HG02852 (cell line): ENCODE data around the gene C10orf71.
A peak's percentile ranks its signal among the peaks of the same experiment; 100 is the strongest.

ENCODE experiments used
- ATAC-seq: cut with Tn5 transposase; IDR thresholded peaks from one replicate; pipeline ENCODE4 v1.9.1; 2021; ENCODE audit warnings: mild to moderate bottlenecking, moderate library complexity; ENCODE audit not compliant: unreplicated experiment

C10orf71 gene

DNA sequence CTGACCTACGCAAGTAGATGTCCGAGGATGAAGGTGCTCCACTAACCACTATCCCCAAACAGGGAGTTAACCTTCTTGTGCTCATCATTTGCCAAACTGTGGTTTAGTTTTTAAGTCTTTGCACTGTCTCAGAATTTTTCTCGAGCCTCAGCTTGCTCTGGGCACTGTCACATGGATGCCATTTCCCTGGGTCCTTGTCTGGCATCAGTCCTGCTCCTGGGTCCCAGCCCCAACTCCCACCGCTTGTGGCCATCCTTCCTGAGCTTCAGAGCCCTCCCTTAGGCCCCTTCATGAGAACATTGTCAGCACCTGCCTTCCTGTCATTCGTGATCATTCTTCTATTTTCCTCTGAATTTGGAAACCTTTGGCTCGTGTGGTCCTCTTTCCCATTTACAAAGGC is 33.8 kb downstream of the C10orf71 start:
- no peak for ATAC-seq

DNA sequence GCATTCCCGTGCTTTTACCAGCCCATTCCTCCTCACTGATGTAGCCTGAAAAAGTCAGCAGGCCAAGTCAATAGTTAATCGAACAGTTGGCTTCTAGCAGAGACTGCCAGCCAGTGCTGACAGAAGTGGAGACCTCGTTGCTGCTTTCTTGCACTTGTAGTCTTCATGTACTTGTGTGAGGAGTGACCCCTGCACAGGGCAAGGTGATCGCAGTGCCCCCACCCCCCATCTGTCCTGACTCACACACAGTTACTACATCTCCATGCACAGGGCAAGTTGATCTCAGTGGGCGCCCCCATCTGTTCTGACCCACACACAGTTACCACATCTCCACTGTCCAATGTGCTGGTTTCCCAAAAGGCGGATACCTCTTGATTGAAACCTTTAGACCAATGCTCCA is 34.2 kb downstream of the C10orf71 start:
- no peak for ATAC-seq

DNA sequence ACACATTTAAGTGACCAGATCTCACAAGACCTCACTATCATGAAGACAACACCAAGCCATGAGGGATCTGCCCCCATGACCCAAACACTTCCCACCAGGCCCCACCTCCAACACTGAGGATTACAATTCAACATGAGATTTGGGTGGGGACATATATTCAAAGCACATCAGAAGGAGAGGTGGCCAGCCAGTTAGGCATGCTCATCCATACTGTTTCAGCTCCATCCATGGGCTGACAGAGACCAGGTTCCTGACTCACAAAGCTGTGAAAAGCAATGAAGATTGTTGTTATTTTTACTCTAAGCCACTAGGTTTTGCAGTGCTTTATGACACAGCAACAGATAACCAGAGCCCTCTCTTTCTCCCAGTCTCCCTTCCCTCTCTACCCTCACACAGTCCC is 36.0 kb downstream of the C10orf71 start:
- no peak for ATAC-seq

DNA sequence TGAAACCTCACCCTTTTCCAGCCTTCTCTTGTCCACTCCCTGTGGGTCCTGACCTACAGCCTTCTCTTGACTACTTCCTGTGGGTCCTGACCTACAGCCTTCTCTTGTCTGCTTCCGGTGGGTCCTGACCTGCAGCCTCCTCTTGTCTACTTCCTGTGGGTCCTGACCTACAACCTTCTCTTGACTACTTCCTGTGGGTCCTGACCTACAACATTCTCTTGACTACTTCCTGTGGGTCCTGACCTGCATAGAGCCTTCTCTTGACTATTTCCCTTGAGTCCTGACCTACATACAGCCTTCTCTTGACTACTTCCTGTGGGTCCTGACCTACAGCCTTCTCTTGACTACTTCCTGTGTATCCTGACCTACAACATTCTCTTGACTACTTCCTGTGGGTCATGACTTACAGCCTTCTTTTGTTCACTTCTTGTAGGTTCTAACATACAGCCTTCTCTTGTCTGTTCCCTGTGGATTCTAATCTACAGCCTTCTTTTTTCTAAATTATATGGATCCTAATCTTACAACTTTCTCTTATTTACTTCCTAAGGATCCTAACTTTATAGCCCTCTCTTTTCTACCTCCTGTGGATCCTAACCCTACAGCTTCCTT is 36.5 kb downstream of the C10orf71 start:
- ATAC-seq, result no peak

DNA sequence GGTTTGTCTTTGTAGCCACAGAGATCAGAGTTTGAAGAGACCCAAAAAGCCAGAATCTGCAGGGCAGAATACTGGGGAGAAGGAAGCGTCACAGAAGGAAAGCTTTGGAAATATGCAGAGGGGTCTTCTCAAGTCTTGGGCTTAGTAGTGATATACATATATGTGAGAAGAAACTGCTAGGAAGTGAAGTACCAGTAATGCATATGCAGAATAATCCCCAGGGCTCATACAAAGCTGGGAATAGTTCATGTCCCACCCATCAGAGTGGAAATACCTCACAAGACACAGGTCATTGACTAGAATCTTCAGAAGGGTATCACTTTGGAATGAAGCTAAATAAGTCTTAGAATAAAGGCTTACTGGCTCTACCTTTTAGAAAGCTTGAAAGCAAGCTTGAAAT is 39.6 kb downstream of the C10orf71 start:
- no peak for ATAC-seq

DNA sequence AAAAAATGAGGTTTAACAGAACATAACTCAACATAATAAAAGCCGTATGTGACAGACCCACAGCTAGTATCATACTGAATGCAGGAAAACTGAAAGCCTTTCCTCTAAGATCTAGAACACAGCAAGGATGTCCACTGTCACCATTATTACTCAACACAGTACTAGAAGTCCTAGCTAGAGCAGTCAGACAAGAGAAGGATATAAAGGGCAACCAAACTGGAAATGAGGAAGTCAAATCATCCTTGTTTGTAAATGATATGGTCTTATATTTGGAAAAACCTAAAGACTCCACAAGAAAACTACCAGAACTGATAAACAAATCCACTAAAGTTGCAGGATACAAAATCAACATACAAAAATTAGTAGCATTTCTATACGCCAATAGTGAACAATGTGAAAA is 45.9 kb downstream of the C10orf71 start:
- ATAC-seq, result no peak

DNA sequence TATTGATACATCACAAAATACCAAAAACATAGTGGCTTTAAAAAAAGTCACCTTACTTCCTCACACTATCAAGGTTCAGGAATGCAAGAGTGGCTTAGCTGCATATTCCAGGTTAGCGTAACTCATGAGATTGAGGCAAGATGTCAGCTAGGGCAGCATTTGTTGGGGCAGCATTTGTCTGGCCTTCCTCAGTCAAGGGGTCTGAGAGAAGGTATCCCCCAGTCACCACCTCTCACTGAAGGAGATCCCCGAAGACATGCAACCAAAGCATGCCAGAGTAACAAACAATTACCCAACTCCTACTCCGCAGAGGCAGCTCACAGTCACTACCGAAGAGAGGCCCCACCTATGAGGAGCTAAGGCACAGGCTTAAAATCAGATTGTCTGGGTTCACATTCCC is 48.4 kb downstream of the C10orf71 start:
- no peak for ATAC-seq

DNA sequence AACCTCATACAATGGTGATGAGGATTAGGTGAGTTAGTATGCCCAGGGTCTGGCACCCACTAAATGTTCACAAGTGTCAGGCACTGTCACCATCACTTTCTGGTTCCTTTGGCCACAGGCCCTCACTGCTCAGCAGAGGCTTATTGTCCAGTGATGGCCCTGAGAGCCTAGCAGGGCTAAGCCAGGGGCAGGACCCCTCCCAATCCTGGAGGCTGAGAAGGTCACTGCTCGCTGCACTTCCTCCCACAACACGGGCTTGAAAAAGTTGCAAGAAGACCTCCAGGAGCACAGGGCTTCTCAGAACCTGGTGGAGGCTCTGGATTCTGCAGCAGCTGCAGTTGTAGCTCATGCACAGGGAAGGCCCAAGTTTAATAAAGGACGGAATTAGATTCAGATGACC is 48.9 kb downstream of the C10orf71 start:
- ATAC-seq, result no peak

DNA sequence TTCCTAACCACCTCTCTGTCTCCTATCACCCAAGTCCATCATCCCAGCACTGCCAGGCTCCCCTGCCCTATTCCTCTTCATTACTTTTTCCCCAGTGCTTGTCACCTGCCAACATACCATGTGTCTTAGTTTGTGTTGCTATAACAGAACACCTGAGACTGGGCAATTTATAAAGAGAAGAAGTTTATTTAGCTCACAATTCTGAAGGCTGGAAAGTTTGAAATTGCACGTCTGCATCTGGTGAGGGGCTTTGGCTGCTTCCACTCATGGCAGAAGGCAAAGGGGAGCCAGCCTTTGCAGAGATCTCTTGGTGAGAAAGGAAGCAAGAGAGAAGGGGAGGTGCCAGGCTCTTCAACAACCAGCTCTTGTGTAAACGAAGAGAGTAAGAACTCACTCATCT is 49.6 kb downstream of the C10orf71 start:
- no peak for ATAC-seq

DNA sequence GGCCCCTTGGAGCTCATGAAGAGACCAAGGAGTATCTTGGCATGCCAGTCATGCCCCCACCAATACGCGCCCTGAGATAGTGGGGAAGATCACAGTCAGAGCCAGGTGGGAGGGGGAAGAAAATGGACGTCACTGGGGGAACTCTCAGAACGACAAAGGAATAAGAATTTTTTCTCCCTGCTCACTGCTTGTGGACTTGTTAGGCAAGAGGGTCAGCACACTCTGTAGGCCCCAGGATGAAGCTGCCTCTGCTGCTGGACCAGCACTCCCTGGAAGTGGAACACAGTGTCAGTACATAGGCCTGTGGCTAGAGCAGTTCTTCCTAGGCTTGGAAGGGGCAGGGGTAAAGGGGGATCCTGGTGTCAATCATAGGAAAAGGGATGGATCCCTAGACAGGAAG is 50.4 kb downstream of the C10orf71 start:
- ATAC-seq, result no peak

DNA sequence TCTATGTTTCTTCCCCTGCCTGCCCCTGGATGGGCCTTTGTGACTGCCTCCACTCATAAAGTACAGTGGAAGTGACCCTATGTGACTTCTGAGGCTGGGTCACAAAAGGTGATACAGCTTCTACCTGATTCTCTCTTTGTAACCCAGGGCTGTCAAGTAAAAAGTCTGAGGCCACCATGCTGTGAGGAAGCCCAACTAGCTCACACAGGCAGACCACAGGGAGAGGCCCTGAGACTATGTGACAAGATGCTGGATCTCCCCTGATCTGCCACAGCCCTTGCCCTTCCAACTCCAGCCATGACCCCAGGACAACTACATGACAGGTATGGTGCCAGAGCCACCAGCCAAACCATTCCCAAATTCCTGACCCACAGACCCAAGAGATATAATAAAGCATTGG is 51.2 kb downstream of the C10orf71 start:
- ATAC-seq, result no peak

DNA sequence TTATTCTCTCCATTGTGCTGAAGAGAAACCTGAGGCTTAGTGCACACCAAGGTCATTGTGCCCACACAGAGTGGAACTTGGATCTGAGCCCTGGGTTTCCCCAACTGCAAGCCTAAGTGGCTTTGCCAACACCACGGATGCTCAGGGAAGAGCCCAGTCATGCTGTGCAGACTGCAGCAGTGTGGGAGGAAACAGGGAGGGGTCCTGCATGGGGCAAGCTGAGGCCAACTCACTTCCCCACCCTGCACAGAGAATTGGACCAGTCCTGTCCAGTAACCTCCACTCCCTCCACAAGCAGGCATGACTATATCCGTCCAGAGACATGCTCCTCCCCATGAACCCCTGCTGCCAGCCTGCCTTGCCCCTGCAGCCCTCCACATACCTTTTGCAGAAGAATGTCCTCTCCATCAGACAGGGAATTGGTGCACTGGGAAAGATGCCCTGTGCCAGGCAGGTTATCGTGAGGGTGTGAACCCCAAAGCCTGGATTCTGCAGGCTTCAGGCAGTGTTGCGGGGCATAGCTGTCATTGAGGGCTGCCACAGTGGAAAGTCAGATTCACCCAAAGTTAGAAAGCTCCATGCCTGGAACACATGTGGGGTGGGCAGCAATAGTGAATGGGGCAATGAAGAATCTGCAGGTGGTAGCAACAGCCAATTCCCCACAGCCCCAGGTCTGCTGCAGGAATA is 52.0 kb downstream of the C10orf71 start:
- ATAC-seq, result no peak

DNA sequence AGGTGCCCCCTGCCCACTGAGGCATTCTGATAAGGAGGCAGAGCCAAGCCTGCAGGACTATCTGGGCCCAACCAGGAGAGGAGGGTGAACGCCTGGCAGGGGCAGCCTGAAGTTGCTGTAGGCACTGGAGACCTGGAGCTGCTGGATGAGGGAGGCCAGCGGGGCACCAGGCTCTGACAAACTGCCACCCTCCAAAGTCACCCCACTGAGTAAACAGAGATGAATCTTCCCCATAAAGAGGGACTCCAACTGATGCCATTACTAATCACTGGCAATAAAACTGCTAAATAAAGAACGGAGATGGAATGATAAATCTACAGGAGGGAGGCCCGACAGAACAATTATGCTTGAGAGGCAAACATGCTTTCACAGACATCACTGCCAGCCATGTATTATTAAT is 52.7 kb downstream of the C10orf71 start:
- ATAC-seq, result no peak

DNA sequence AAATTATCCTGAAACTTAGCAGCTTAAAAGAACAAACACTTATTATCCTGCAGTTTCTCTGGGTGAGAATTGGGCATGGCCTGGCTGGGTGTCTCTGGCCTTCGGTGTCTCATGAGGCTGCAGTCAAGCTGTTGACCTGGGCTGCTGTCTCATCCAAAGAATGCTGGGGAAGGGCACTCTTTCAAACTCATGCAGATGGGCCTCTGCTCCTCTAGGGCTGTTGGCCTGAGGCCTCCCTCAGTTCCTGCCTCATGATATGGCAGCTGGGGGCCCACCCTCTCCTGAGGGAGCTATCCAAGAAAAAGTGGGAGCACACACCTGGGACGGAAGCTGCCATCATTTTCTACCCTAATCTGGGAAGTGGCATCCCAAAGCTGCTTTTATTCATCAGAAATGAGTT is 53.4 kb downstream of the C10orf71 start:
- no peak for ATAC-seq

DNA sequence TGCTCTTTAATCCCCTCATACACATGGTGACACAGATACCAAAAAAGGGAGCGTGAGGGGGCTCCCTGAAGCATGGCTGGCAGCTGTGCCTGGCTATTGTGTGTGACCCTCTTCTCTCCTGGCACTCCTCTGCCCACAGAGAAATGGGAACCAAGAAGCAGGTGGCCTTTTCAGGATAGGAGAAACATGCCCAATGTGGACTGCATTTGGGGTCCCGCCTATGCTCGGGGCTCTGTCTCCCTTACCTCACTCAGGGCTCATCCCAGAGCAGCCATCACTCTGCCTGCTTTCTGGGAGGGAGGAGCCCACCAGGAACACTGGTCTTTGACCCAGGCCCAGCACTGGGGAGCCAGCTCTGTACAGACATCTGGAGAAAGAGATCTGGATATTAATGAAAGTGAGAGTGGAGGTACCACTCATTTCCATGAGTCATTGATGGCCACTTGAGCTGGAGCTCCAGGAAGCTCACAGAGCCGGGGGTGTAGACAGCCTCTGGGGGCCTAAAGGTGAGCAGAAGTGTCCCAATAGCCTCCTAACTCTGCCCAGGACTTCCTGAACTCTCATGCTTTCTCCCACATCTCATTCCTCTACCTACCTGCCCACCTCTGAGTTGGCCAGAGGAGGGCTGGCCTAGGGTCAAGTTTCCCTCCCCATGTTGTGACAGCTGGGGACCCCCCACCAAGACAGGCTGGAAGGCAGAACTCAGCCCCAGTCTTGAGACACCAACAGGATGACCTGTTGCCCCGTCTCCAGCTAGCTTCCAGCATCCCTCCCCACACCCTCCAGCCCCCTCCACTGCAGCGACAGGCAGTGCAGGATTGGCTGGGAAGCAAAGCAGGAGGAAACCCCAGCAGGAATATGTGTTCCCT is 54.3 kb downstream of the C10orf71 start:
- no peak for ATAC-seq

DNA sequence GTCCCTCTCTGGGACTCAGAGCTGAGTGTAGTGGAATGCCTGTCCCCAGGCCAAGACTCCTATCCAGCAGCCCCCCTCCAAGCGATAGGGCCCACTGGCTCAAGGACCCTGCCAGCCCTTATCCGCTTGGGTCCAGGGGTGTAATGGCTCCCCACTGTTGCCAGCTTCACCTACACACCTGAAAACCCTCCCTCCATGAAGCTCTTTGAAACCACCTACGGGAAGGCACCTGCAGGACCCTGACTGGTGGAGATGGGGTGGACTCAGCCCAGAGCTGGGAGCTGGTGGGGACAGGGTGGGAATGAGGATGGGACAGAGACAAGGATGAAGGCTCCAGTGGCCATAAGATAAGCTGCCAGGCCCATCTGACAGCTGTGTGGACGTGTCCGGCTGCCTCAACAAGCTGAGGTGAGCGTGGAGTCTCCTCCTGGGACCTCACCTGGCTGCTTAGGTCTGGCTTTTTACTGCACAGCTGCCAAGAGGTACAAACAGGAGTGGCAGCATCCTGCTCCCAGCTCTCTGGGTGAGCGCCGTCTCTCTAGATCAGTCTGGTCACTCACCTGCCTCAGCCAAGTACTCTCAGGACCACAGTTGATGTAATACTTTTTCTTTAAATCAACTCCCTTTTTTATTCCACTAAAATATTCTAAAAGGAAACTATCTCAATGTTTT is 55.1 kb downstream of the C10orf71 start:
- ATAC-seq, result no peak

DNA sequence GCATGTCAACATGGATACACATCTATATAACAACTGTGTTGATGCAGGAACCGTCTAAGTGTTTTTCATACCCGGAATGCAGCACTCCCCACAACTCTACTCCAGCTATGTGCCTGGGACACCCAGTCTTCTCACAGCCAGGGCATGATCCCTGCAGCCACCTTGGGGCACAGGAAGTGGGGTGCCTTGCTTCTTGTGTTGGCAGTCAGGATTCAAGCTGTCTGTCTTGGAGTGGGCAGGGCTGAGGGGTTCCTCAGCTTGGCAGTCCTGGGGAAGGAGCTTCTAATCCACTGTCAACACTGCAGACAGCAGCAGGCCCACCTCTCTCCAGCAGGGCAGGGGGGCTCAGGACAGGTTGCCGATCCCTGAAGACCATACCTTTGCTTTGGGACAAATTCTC is 55.6 kb downstream of the C10orf71 start:
- ATAC-seq, result no peak

DNA sequence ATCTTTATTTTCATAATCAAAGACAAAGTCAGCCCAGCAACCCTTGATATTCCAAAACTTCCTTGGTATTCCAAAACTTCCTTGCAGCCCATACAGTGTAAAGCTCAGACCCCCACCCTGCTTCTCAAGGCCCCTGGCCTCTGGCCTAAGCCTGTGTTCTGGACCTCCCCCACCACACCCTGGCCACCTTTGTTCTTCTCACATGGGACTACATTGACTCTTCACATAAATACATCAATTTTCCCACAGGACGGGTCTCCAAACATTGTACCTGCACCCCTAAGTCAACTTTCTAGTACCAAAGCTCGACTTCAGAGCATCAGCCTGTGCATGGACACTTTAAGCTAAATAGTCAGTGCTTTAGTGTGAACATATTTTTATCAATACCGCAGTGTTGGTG is 56.3 kb downstream of the C10orf71 start:
- ATAC-seq, result no peak

DNA sequence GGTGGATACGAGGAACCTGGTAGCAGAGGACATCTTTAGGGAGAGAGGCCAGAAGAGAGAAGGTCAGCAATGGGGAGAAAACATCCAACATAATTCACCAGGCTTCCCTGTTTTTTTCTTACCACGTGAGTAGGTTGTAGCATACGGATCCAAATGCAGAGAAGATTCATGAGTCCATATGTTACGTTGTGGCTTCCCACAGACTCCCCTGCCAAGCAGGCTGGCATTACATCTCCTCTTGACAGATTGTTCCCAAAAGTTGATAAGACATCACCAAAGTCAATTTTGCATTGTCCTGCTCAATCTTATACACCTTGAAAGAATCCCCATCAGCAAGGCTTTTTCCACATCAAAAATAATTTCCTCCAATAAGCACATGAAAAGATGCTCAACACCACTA is 57.2 kb downstream of the C10orf71 start:
- no peak for ATAC-seq

DNA sequence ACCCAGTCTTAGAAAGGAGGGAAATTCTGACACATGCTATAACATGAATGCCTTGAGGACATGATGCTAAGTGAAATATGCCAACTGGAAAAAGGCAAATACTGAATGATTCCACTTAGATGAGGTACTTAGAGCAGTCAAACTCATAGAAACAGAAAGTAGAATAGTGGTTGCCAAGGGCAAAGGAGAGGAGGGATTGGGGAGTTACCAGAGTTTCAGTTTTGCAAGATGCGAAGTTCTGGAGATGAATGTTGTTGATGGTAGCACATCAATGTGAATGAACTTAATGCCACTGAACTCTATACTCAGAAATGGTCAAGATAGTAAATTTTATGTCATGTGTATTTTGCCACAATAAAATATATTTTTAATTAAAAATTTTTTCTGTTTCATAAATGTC is 58.0 kb downstream of the C10orf71 start:
- ATAC-seq, result peak; percentile 48

DNA sequence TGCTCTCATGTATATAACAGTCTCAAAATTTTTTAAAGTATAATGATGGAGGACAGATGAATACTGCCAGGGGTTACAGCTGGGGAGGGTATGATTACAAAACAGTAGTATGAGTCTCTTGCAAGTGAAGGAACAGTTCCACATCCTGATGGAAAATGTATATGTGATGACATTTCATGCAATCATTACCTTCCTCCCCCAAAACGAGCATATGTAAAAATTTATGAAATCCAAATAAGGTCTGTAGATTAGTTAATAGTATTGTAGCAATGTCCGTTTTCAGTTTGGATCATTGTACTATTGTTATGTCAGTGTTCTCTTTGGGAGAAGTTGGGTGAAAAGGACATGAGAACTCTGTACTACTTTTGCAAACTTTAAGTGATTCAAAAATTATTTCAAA is 58.9 kb downstream of the C10orf71 start:
- no peak for ATAC-seq
